HEK293 (cell line): ENCODE results near the gene NLRP1.

Experiments
- CTCF ChIA-PET: fragments of 350-600 bp; formaldehyde crosslinking; extraction: SDS; loops from one replicate; lab custom pipeline; 2021; ENCODE audit warnings: antibody characterized with exemption; lab: Yijun Ruan, JAX
- POLR2A ChIA-PET: fragments of 300-600 bp; formaldehyde crosslinking; extraction: SDS; loops from one replicate; lab custom pipeline; 2020; ENCODE audit warnings: antibody characterized with exemption, inconsistent platforms; lab: Yijun Ruan, JAX
- H3K27ac ChIP-seq: fragments of 200-500 bp; sonication (Bioruptor generic); 2 replicates; pipeline ENCODE4 v1.5.1; 2014; ENCODE audit warnings: low read depth, low read length, control low read depth, inconsistent platforms; ENCODE audit errors: extremely low read depth
- H3K36me3 ChIP-seq, 2 experiments: fragments of 200-500 bp in 1 of 2; sonication (Bioruptor generic) in 1 of 2; 1 replicate in 1 of 2; 2 replicates in 1 of 2; pipeline ENCODE4 v1.5.1; 2014 to 2017; ENCODE audit warnings: inconsistent platforms in 2 of 2, low read length in 2 of 2; ENCODE audit not compliant: control insufficient read depth in 2 of 2, insufficient read depth in 1 of 2
- H3K4me1 ChIP-seq: fragments of 200-500 bp; sonication (Bioruptor generic); 2 replicates; pipeline ENCODE4 v1.5.1; 2014; ENCODE audit warnings: mild to moderate bottlenecking, low read length, inconsistent platforms; ENCODE audit not compliant: control insufficient read depth, insufficient read depth
- H3K4me3 ChIP-seq: 2 replicates; pipeline ENCODE4 v1.5.1; 2011; ENCODE audit warnings: low read depth, mild to moderate bottlenecking, control low read depth, low read length, moderate library complexity
- H3K9me3 ChIP-seq: fragments of 200-500 bp; sonication (Bioruptor generic); 2 replicates; pipeline ENCODE4 v1.5.1; 2014; ENCODE audit warnings: low read depth, low read length, inconsistent platforms; ENCODE audit not compliant: control insufficient read depth, insufficient read depth
- BCL11A ChIP-seq: fragments of 450-650 bp; formaldehyde crosslinking; IDR thresholded peaks from 2 replicates; pipeline ENCODE4 v1.5.1; 2016; ENCODE audit warnings: low read depth, missing biosample characterization, missing genetic modification characterization
- EGR2 ChIP-seq: fragments of 450-650 bp; formaldehyde crosslinking; IDR thresholded peaks from 2 replicates; pipeline ENCODE4 v1.5.1; 2016; ENCODE audit warnings: low read depth, missing biosample characterization, missing genetic modification characterization
- HOXD13 ChIP-seq: sonication (generic); formaldehyde crosslinking; IDR thresholded peaks from 2 replicates; pipeline ENCODE4 v1.8.0; 2022; ENCODE audit warnings: missing genetic modification reagents, borderline replicate concordance
- IKZF3 ChIP-seq: fragments of 450-650 bp; IDR thresholded peaks from 2 replicates; pipeline ENCODE4 v1.5.0; 2018; ENCODE audit warnings: missing biosample characterization, mild to moderate bottlenecking, missing genetic modification characterization, moderate library complexity
- PRDM1 ChIP-seq: fragments of 450-650 bp; formaldehyde crosslinking; IDR thresholded peaks from 2 replicates; pipeline ENCODE4; 2016; ENCODE audit warnings: missing biosample characterization, missing genetic modification characterization
- SETDB1 ChIP-seq: IDR thresholded peaks from one replicate; pipeline ENCODE4 v1.6.1; 2017; ENCODE audit warnings: mild to moderate bottlenecking, low read length, moderate library complexity, mixed read lengths; ENCODE audit not compliant: insufficient read length
- ZBTB17 ChIP-seq: fragments of 450-650 bp; formaldehyde crosslinking; IDR thresholded peaks from 2 replicates; pipeline ENCODE4 v1.5.1; 2016; ENCODE audit warnings: missing biosample characterization, missing genetic modification characterization
- ZFHX2 ChIP-seq: fragments of 450-650 bp; formaldehyde crosslinking; conservative IDR thresholded peaks from 2 replicates; pipeline ENCODE4 v1.5.1; 2016; ENCODE audit warnings: missing biosample characterization, missing genetic modification characterization
- ZFP3 ChIP-seq: fragments of 450-650 bp; formaldehyde crosslinking; IDR thresholded peaks from 2 replicates; pipeline ENCODE4 v1.5.1; 2016; ENCODE audit warnings: low read depth, missing biosample characterization, missing genetic modification characterization
- ZNF121 ChIP-seq: fragments of 450-650 bp; formaldehyde crosslinking; IDR thresholded peaks from 2 replicates; pipeline ENCODE4 v1.5.1; 2016; ENCODE audit warnings: missing biosample characterization, missing genetic modification characterization
- ZNF138 ChIP-seq: fragments of 450-650 bp; formaldehyde crosslinking; IDR thresholded peaks from 2 replicates; pipeline ENCODE4 v1.5.1; 2016; ENCODE audit warnings: missing biosample characterization, missing genetic modification characterization, borderline replicate concordance
- ZNF211 ChIP-seq: fragments of 450-650 bp; formaldehyde crosslinking; IDR thresholded peaks from 2 replicates; pipeline ENCODE4 v1.5.1; 2016; ENCODE audit warnings: low read depth, missing biosample characterization, missing genetic modification characterization
- ZNF302 ChIP-seq: fragments of 450-650 bp; formaldehyde crosslinking; IDR thresholded peaks from 2 replicates; pipeline ENCODE4 v1.5.1; 2016; ENCODE audit warnings: missing biosample characterization, missing genetic modification characterization, low read depth
- ZNF48 ChIP-seq: fragments of 450-650 bp; formaldehyde crosslinking; IDR thresholded peaks from 2 replicates; pipeline ENCODE4 v1.5.1; 2016; ENCODE audit warnings: missing biosample characterization, missing genetic modification characterization
- ZNF544 ChIP-seq: fragments of 450-650 bp; formaldehyde crosslinking; IDR thresholded peaks from 2 replicates; pipeline ENCODE4 v1.5.0; 2017; ENCODE audit warnings: missing biosample characterization, missing genetic modification characterization
- ZNF548 ChIP-seq: fragments of 450-650 bp; formaldehyde crosslinking; IDR thresholded peaks from 2 replicates; pipeline ENCODE4 v1.5.1; 2016; ENCODE audit warnings: missing biosample characterization, missing genetic modification characterization
- ZNF600 ChIP-seq: fragments of 450-650 bp; formaldehyde crosslinking; IDR thresholded peaks from 2 replicates; pipeline ENCODE4 v1.5.1; 2016; ENCODE audit warnings: missing biosample characterization, missing genetic modification characterization
- ZNF624 ChIP-seq: fragments of 450-650 bp; formaldehyde crosslinking; IDR thresholded peaks from 2 replicates; pipeline ENCODE4 v1.5.1; 2017; ENCODE audit warnings: missing biosample characterization, missing genetic modification characterization
- ZNF785 ChIP-seq: fragments of 450-650 bp; formaldehyde crosslinking; IDR thresholded peaks from 2 replicates; pipeline ENCODE4 v1.5.1; 2016; ENCODE audit warnings: missing biosample characterization, missing genetic modification characterization
- TF ChIP-seq, protein P1 (sequence below): fragments of 450-650 bp; formaldehyde crosslinking; IDR thresholded peaks from 2 replicates; pipeline ENCODE4 v1.5.1; 2016; ENCODE audit warnings: missing biosample characterization, missing genetic modification characterization, borderline replicate concordance
- TF ChIP-seq, protein P2 (sequence below): fragments of 450-650 bp; formaldehyde crosslinking; IDR thresholded peaks from 2 replicates; pipeline ENCODE4 v1.5.1; 2016; ENCODE audit warnings: missing biosample characterization, missing genetic modification characterization
- TF ChIP-seq, protein P3 (sequence below): fragments of 450-650 bp; formaldehyde crosslinking; IDR thresholded peaks from 2 replicates; pipeline ENCODE4 v1.5.1; 2016; ENCODE audit warnings: missing biosample characterization, missing genetic modification characterization
- TF ChIP-seq, protein P4 (sequence below): fragments of 450-650 bp; formaldehyde crosslinking; IDR thresholded peaks from 2 replicates; pipeline ENCODE4 v1.5.1; 2016; ENCODE audit warnings: missing biosample characterization, missing genetic modification characterization
- TF ChIP-seq, protein P5 (sequence below): fragments of 450-650 bp; formaldehyde crosslinking; IDR thresholded peaks from 2 replicates; pipeline ENCODE4 v1.5.1; 2017; ENCODE audit warnings: missing biosample characterization, mild to moderate bottlenecking, missing genetic modification characterization, moderate library complexity

NLRP1 gene

DNA sequence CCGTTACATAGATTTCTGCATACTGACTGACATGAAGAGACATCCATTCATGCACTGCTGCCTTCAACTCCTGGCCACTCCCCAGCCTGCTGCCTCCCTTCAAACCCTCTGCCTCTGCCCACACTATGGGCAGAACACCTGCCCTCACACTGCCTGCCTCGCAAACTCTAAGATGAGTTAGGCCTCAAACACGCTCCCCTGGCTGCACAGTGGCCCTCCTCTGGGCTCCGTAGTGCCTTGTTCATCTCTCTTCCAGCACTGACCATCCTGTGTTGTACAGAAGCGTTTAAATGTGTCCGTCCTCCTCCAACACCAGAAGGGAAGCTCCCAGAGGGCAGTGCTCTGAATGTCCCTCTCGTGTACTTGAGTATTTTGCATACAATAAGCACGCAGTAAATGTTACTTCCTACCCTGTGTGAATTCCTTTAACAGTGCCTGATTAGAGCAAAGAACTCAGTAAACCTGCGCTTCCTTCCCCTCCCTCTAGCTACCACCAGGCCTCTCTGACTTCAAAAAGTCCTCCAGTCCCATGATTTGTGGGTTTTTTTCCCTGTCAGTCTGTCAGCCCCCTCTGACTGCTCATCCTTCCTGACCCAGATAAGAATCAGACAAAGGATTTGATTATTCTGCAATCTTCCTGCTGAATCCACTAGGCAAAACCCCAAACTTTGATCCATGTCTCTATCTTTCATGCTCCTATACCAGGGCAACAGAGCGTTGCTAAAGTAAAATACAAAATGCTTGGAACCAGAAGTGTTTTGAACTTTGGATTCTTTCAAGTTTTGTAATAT lies 119.4 kb downstream of the NLRP1 start:
- no peaks in the 10 kb centered on the region for H3K9me3 ChIP-seq
- H3K36me3 ChIP-seq = peaks cover 37 to 41% of the 10 kb centered on the region in 2 experiments
- TF ChIP-seq ZNF624 (tag by site-specific recombination) (no peak), ZNF121 (tag by site-specific recombination) (no peak), PRDM1 (tag by site-specific recombination) (no peak), ZBTB17 (peak; percentile 44), EGR2 (tag by site-specific recombination) (0 out of 2 replicates have a peak, but pooled peaks have one; percentile 28), BCL11A (tag by site-specific recombination) (no peak), HOXD13 (no peak), ZNF544 (tag by site-specific recombination) (no peak), ZNF138 (tag by site-specific recombination) (no peak), SETDB1 (no peak), ZFP3 (tag by site-specific recombination) (no peak), ZNF302 (tag by site-specific recombination) (no peak), ZNF48 (tag by site-specific recombination) (no peak), ZNF600 (tag by site-specific recombination) (peak; percentile 62), ZFHX2 (tag by site-specific recombination) (0 out of 2 replicates have a peak, but pooled peaks have one; percentile 17), ZNF785 (tag by site-specific recombination) (no peak), ZNF211 (tag by site-specific recombination) (no peak), IKZF3 (no peak), ZNF548 (no peak)
- TF ChIP-seq, protein P1, sequence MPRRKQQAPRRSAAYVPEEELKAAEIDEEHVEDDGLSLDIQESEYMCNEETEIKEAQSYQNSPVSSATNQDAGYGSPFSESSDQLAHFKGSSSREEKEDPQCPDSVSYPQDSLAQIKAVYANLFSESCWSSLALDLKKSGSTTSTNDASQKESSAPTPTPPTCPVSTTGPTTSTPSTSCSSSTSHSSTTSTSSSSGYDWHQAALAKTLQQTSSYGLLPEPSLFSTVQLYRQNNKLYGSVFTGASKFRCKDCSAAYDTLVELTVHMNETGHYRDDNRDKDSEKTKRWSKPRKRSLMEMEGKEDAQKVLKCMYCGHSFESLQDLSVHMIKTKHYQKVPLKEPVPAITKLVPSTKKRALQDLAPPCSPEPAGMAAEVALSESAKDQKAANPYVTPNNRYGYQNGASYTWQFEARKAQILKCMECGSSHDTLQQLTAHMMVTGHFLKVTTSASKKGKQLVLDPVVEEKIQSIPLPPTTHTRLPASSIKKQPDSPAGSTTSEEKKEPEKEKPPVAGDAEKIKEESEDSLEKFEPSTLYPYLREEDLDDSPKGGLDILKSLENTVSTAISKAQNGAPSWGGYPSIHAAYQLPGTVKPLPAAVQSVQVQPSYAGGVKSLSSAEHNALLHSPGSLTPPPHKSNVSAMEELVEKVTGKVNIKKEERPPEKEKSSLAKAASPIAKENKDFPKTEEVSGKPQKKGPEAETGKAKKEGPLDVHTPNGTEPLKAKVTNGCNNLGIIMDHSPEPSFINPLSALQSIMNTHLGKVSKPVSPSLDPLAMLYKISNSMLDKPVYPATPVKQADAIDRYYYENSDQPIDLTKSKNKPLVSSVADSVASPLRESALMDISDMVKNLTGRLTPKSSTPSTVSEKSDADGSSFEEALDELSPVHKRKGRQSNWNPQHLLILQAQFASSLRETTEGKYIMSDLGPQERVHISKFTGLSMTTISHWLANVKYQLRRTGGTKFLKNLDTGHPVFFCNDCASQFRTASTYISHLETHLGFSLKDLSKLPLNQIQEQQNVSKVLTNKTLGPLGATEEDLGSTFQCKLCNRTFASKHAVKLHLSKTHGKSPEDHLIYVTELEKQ (tag by site-specific recombination) = no peak
- TF ChIP-seq, protein P2, sequence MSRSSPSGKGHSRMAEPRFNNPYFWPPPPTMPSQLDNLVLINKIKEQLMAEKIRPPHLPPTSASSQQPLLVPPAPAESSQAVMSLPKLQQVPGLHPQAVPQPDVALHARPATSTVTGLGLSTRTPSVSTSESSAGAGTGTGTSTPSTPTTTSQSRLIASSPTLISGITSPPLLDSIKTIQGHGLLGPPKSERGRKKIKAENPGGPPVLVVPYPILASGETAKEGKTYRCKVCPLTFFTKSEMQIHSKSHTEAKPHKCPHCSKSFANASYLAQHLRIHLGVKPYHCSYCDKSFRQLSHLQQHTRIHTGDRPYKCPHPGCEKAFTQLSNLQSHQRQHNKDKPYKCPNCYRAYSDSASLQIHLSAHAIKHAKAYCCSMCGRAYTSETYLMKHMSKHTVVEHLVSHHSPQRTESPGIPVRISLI (tag by site-specific recombination) = no peak
- TF ChIP-seq, protein P3, sequence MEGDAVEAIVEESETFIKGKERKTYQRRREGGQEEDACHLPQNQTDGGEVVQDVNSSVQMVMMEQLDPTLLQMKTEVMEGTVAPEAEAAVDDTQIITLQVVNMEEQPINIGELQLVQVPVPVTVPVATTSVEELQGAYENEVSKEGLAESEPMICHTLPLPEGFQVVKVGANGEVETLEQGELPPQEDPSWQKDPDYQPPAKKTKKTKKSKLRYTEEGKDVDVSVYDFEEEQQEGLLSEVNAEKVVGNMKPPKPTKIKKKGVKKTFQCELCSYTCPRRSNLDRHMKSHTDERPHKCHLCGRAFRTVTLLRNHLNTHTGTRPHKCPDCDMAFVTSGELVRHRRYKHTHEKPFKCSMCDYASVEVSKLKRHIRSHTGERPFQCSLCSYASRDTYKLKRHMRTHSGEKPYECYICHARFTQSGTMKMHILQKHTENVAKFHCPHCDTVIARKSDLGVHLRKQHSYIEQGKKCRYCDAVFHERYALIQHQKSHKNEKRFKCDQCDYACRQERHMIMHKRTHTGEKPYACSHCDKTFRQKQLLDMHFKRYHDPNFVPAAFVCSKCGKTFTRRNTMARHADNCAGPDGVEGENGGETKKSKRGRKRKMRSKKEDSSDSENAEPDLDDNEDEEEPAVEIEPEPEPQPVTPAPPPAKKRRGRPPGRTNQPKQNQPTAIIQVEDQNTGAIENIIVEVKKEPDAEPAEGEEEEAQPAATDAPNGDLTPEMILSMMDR (tag by site-specific recombination) = no peak
- TF ChIP-seq, protein P4, sequence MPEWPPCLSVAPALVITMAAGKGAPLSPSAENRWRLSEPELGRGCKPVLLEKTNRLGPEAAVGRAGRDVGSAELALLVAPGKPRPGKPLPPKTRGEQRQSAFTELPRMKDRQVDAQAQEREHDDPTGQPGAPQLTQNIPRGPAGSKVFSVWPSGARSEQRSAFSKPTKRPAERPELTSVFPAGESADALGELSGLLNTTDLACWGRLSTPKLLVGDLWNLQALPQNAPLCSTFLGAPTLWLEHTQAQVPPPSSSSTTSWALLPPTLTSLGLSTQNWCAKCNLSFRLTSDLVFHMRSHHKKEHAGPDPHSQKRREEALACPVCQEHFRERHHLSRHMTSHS (tag by site-specific recombination) = no peak
- TF ChIP-seq, protein P5, sequence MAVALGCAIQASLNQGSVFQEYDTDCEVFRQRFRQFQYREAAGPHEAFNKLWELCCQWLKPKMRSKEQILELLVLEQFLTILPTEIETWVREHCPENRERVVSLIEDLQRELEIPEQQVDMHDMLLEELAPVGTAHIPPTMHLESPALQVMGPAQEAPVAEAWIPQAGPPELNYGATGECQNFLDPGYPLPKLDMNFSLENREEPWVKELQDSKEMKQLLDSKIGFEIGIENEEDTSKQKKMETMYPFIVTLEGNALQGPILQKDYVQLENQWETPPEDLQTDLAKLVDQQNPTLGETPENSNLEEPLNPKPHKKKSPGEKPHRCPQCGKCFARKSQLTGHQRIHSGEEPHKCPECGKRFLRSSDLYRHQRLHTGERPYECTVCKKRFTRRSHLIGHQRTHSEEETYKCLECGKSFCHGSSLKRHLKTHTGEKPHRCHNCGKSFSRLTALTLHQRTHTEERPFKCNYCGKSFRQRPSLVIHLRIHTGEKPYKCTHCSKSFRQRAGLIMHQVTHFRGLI (tag by site-specific recombination) = no peak
- no peak overlapping the region for H3K4me3 ChIP-seq
- H3K4me1 ChIP-seq = peaks cover 18% of the 10 kb centered on the region
- CTCF ChIA-PET = interaction anchor here (0.7 to 1.7 kb wide), 2 partner anchors 9 to 25 kb away, joined by 4 to 11 read pairs; partner anchors contain the start of gene C1QBP
- POLR2A ChIA-PET = interaction anchor here (1.8 kb wide), 1 partner anchor 21 kb away, joined by 5 read pairs; the partner anchor contains the start of genes DERL2 and MIS12
- H3K27ac ChIP-seq = no peak overlapping the region
